ENCODE data around the gene NCMAP.
A peak's percentile ranks its signal among the peaks of the same experiment; 100 is the strongest.

The NCMAP gene

GRCh38 chr1:24575905-24576587, 20.2 kb downstream of the NCMAP start:
- peak; percentile 71 for DNase-seq

- no peak for DNase-seq
Observed at GRCh38 chr1:24578846-24579245, 23.0 kb downstream of the NCMAP start.

GRCh38 chr1:24580756-24581155, 24.9 kb downstream of the NCMAP start:
- no peak for DNase-seq

GRCh38 chr1:24584171-24584647, 28.3 kb downstream of the NCMAP start:
- DNase-seq: no peak

- no peak for DNase-seq
Observed at GRCh38 chr1:24586119-24586518, 30.2 kb downstream of the NCMAP start.

- no peak for DNase-seq
Observed at GRCh38 chr1:24586970-24587820, 31.3 kb downstream of the NCMAP start.

GRCh38 chr1:24588573-24588972, 32.7 kb downstream of the NCMAP start:
- no peak for DNase-seq

GRCh38 chr1:24589200-24589599, 33.3 kb downstream of the NCMAP start:
- no peak for DNase-seq

GRCh38 chr1:24591781-24592180, 35.9 kb downstream of the NCMAP start:
- no peak for DNase-seq

- DNase-seq: no peak
Observed at GRCh38 chr1:24594328-24594598, 38.4 kb downstream of the NCMAP start.

GRCh38 chr1:24596401-24596880, 40.6 kb downstream of the NCMAP start:
- DNase-seq: no peak

GRCh38 chr1:24599265-24599664, 43.4 kb downstream of the NCMAP start:
- no peak for DNase-seq

- no peak for DNase-seq
Observed at GRCh38 chr1:24600551-24600950, 44.7 kb downstream of the NCMAP start.

- no peak for DNase-seq
Observed at GRCh38 chr1:24605534-24606295, 49.8 kb downstream of the NCMAP start.

GRCh38 chr1:24606296-24606605, 50.4 kb downstream of the NCMAP start:
- DNase-seq: no peak

GRCh38 chr1:24606621-24607020, 50.7 kb downstream of the NCMAP start:
- no peak for DNase-seq

- DNase-seq: no peak
Observed at GRCh38 chr1:24609949-24610517, 54.1 kb downstream of the NCMAP start.

GRCh38 chr1:24619376-24619775, 63.5 kb downstream of the NCMAP start:
- peak; percentile 33 for DNase-seq

GRCh38 chr1:24620678-24621077, 64.8 kb downstream of the NCMAP start:
- DNase-seq: no peak

- no peak for DNase-seq
Observed at GRCh38 chr1:24621121-24621520, 65.2 kb downstream of the NCMAP start.

- no peak for DNase-seq
Observed at GRCh38 chr1:24622218-24622617, 66.3 kb downstream of the NCMAP start.

- no peak for DNase-seq
Observed at GRCh38 chr1:24632832-24633175, 76.9 kb downstream of the NCMAP start.

- no peak for DNase-seq
Observed at GRCh38 chr1:24635195-24635843, 79.4 kb downstream of the NCMAP start.
